Neural cell (in vitro differentiated cells): Measurements from ENCODE around the gene TEKT5.

ENCODE experiments used
- CTCF ChIP-seq: fragments of 450-650 bp; IDR thresholded peaks from 2 replicates; pipeline ENCODE4 v1.5.1; 2014; ENCODE audit warnings: antibody characterized with exemption, mild to moderate bottlenecking, moderate library complexity; ENCODE audit not compliant: poor library complexity, severe bottlenecking
- EP300 ChIP-seq: fragments of 450-650 bp; conservative IDR thresholded peaks from 2 replicates; pipeline ENCODE4 v1.6.1; 2014; ENCODE audit warnings: antibody characterized with exemption, mild to moderate bottlenecking, moderate library complexity; ENCODE audit not compliant: poor library complexity, severe bottlenecking
- EZH2 ChIP-seq: fragments of 200-600, 300-800 bp; shearing (Covaris generic), sonication (generic); IDR thresholded peaks from 2 replicates; pipeline ENCODE4 v1.6.1; 2014; ENCODE audit warnings: antibody characterized with exemption, low read length, borderline replicate concordance, mild to moderate bottlenecking; ENCODE audit not compliant: insufficient read depth, poor library complexity, severe bottlenecking
- MXI1 ChIP-seq: fragments of 450-650 bp; conservative IDR thresholded peaks from 2 replicates; pipeline ENCODE4 v1.6.1; 2014; ENCODE audit warnings: antibody characterized with exemption, mild to moderate bottlenecking; ENCODE audit not compliant: poor library complexity, severe bottlenecking
- POLR2AphosphoS5 ChIP-seq: IDR thresholded peaks from 2 replicates; pipeline ENCODE4 v1.6.1; 2012
- REST ChIP-seq: IDR thresholded peaks from 2 replicates; pipeline ENCODE4 v1.6.1; 2012; ENCODE audit warnings: borderline replicate concordance
- SMC3 ChIP-seq: fragments of 450-650 bp; conservative IDR thresholded peaks from 2 replicates; pipeline ENCODE4 v1.6.1; 2014; ENCODE audit warnings: antibody characterized with exemption, mild to moderate bottlenecking, moderate library complexity; ENCODE audit not compliant: poor library complexity
- TAF1 ChIP-seq: IDR thresholded peaks from 2 replicates; pipeline ENCODE4 v1.6.1; 2012; ENCODE audit warnings: low read depth

GRCh38 chr16:10637337-10638037 is 57.2 kb downstream of the TEKT5 start:
- TF ChIP-seq POLR2AphosphoS5 (no peak), EZH2 (no peak), CTCF (no peak), TAF1 (no peak), REST (no peak), MXI1 (no peak), EP300 (no peak), SMC3 (no peak)
